ENCODE measurements around the gene MATN3.

DNA sequence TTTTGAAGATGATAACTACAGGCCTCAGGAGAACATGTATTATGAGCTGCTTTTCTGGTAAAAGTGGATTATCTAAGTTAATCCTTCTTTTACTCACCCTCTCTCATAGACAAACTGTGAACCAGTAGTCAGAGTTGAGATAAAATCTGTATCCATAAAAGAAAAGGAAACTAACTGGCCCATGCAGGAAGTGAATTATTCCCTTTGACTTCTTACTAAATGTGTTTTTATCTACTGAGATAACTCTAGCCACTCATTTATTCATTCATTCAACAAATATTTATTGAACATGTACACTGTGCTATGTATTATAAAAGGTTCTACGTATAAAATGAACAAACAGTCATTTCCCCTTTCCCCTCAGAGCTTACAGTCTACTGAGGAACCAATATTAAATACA, 32.5 kb downstream of the MATN3 start:
- TF ChIP-seq, protein P1, sequence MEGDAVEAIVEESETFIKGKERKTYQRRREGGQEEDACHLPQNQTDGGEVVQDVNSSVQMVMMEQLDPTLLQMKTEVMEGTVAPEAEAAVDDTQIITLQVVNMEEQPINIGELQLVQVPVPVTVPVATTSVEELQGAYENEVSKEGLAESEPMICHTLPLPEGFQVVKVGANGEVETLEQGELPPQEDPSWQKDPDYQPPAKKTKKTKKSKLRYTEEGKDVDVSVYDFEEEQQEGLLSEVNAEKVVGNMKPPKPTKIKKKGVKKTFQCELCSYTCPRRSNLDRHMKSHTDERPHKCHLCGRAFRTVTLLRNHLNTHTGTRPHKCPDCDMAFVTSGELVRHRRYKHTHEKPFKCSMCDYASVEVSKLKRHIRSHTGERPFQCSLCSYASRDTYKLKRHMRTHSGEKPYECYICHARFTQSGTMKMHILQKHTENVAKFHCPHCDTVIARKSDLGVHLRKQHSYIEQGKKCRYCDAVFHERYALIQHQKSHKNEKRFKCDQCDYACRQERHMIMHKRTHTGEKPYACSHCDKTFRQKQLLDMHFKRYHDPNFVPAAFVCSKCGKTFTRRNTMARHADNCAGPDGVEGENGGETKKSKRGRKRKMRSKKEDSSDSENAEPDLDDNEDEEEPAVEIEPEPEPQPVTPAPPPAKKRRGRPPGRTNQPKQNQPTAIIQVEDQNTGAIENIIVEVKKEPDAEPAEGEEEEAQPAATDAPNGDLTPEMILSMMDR (conservative IDR thresholded peaks at IDR 0.05 in 1 of 2, IDR thresholded peaks at IDR 0.05 in 1 of 2; ENCODE audit: extremely low read depth in 1 of 2, insufficient read depth in 1 of 2, low read depth in 1 of 2, low read length in 2 of 2) = no peak
- no peak for TF ChIP-seq EZH2 (IDR thresholded peaks at IDR 0.05; ENCODE audit: borderline replicate concordance, low read length)

Measured in mammary epithelial cell (primary cell).